ENCODE results near the gene SPINK2.

Gene SPINK2

DNA sequence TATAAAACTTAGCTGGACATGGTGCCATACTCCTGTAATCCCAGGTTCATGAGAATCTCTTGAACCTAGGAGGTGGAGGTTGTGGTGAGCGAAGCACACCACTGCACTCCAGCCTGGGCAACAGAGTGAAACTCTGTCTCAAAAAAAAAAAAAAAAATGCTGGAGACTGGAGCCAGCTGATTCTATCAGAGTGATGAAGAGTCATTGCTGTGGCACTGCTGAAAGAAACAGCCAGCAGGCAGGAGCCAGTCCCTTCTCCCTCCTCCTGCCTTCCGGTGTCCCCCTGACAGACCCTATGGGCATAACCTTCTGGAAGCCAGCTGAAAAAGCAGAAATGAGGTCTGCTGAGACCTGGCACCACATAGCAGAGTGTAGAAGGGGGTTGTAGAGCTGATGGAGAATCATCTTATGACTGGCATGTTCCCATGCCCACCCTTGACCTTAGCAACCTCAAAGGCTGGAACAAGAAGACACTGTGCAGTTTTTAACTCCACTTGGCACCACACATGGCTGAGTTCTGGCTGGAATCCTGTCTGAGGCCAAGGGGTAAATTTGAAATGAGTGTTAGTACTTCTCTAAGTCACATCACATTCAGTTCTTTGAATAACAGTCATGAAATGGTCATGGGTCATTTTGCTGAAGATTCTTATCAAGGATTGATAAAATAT, 2.6 kb upstream of the SPINK2 start:
- H3K9ac ChIP-seq (ENCODE audit: low read depth, low read length) = no peak overlapping the region
- H3K9me3 ChIP-seq (ENCODE audit: control insufficient read depth, insufficient read depth, low read length) = peaks cover 6% of the 10 kb centered on the region; the same call in 1 of the 2 replicates
- H3K36me3 ChIP-seq (ENCODE audit: insufficient read depth, low read length) = no peaks in the 10 kb centered on the region
- H3K4me1 ChIP-seq (ENCODE audit: insufficient read depth, low read length) = no peaks in the 10 kb centered on the region

GRCh38 chr4:56818797-56819196, 2.7 kb downstream of the SPINK2 start:
- no peaks in the 10 kb centered on the region for H3K36me3 ChIP-seq (ENCODE audit: insufficient read depth, low read length)
- H3K9ac ChIP-seq (ENCODE audit: low read depth, low read length) = no peak overlapping the region
- no peaks in the 10 kb centered on the region for H3K9me3 ChIP-seq (ENCODE audit: control insufficient read depth, insufficient read depth, low read length)
- peaks cover 4% of the 10 kb centered on the region; the same call in 1 of the 2 replicates for H3K4me1 ChIP-seq (ENCODE audit: insufficient read depth, low read length)

DNA sequence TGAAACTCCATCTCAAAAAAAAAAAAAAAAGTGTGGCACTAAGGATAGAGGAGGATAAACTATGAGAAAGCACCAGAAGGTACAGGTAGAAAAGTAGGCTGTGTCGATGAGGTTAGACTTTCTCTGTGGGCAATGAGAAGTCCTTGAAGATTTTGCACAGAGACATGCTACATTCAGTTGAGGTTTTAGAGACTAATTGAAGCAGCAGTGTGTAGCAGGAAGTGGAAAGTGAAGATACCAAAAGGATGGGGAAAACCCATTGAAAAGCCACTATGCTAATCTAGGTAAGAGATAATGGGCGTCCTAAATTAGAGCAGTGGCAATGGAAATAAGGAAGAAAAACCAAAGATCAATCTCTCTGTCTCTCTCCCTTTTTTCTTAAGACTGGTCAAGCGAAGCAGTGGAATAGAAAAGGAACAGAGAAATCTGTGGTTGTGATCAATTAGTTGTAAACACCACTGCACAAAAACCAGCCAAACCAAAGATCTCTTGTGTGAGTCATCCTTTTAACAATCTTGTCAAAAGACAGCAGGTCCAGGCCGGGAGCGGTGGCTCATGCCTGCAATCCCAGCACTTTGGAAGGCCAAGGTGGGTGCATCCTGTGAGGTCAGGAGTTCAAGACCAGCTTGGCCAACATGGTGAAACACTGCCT, 3.5 kb downstream of the SPINK2 start:
- Histone ChIP-seq H3K4me1 (ENCODE audit: insufficient read depth, low read length) (peaks cover 4% of the 10 kb centered on the region; the same call in 1 of the 2 replicates), H3K36me3 (ENCODE audit: insufficient read depth, low read length) (no peaks in the 10 kb centered on the region), H3K9me3 (ENCODE audit: control insufficient read depth, insufficient read depth, low read length) (no peaks in the 10 kb centered on the region), H3K9ac (ENCODE audit: low read depth, low read length) (no peak overlapping the region)

GRCh38 chr4:56806666-56807065, 14.8 kb downstream of the SPINK2 start:
- no peaks in the 10 kb centered on the region for H3K9me3 ChIP-seq (ENCODE audit: control insufficient read depth, insufficient read depth, low read length)

DNA sequence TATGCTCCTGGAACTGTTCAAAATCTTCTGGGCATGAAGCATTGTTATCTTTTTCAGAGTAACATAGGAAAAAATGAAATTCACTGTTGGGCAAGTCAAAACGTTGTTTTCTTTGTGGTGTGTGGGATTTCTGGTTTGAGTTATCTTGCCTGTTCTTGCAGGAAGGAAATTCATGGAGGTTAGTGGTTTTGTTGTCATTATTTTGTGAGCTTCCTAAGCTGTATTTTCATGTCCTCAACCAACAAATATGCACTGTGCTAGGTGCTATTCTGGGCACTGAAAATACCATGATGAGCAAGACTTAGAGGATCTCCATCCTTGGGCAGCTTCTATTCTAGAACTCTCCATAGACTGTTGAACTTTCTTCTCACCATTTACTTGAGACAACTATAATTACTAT, 16.9 kb downstream of the SPINK2 start:
- no peaks in the 10 kb centered on the region for H3K4me1 ChIP-seq (ENCODE audit: insufficient read depth, low read length)
- H3K9me3 ChIP-seq (ENCODE audit: control insufficient read depth, insufficient read depth, low read length) = no peaks in the 10 kb centered on the region
- H3K9ac ChIP-seq (ENCODE audit: low read depth, low read length) = no peak overlapping the region
- H3K36me3 ChIP-seq (ENCODE audit: insufficient read depth, low read length) = no peaks in the 10 kb centered on the region

More at GRCh38 chr4:56806666-56807065, 14.8 kb downstream of the SPINK2 start:
- H3K9ac ChIP-seq (ENCODE audit: low read depth, low read length) = no peak overlapping the region
- H3K36me3 ChIP-seq (ENCODE audit: insufficient read depth, low read length) = no peaks in the 10 kb centered on the region
- H3K4me1 ChIP-seq (ENCODE audit: insufficient read depth, low read length) = no peaks in the 10 kb centered on the region

- no peaks in the 10 kb centered on the region for H3K9me3 ChIP-seq (ENCODE audit: control insufficient read depth, insufficient read depth, low read length)
- H3K4me1 ChIP-seq (ENCODE audit: insufficient read depth, low read length) = no peaks in the 10 kb centered on the region
- H3K9ac ChIP-seq (ENCODE audit: low read depth, low read length) = no peak overlapping the region
- no peaks in the 10 kb centered on the region for H3K36me3 ChIP-seq (ENCODE audit: insufficient read depth, low read length)
Observed at GRCh38 chr4:56803471-56803870, 18.0 kb downstream of the SPINK2 start.

- Histone ChIP-seq H3K9me3 (ENCODE audit: control insufficient read depth, insufficient read depth, low read length) (no peaks in the 10 kb centered on the region), H3K36me3 (ENCODE audit: insufficient read depth, low read length) (no peaks in the 10 kb centered on the region), H3K4me1 (ENCODE audit: insufficient read depth, low read length) (no peaks in the 10 kb centered on the region), H3K9ac (ENCODE audit: low read depth, low read length) (peak overlapping the region; percentile 66)
Observed at GRCh38 chr4:56799824-56800756, 21.4 kb downstream of the SPINK2 start.

DNA sequence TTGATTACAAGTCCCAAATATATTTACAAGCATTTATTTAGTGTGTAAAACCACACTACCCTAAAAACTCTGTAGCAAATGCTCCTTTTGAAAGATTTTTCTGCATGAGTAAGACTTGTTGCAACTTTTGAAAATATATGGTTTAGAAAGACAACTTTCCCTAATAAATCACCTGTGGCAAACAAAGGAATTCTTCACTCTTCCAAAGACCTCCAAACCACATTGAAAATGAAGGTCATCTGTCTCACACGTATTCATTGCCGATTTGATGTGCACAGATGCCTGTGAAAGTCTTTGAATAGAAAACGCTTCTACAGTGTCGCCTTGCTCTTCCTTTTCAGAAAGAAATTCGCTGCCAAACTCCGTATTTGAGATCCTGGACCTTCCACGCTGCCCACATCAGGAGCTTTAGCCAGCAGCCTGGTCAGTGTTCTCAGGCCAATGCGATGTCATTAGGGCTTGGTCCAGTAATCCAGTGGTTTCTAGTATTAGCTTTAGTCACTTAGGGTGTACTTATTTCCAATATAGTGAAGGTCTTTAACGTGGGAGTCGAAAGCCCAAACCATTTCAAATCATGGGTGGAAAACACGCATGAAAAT, 22.2 kb downstream of the SPINK2 start:
- Histone ChIP-seq H3K9ac (ENCODE audit: low read depth, low read length) (no peak overlapping the region; the same call in 1 of the 2 replicates), H3K9me3 (ENCODE audit: control insufficient read depth, insufficient read depth, low read length) (no peaks in the 10 kb centered on the region), H3K4me1 (ENCODE audit: insufficient read depth, low read length) (no peaks in the 10 kb centered on the region), H3K36me3 (ENCODE audit: insufficient read depth, low read length) (no peaks in the 10 kb centered on the region)

DNA sequence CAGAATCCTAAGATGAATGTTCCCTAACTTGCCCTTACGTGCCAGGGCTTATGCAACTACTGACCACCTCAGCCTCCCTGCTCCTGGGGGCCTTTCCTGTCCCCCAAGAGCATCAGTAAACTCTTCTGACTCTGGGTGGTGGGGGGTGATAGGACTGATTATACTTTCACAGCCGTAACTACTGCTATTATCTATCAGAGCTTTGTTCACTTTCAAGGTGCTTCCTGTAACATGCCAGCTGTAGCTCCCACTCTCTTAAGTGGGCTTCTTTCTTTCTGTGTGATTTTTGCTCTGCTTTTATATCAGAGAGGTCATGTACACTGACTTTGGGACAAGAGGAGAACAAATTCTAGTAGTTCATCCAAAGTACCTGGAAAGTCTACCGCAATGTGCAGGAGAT, 25.3 kb downstream of the SPINK2 start:
- Histone ChIP-seq H3K9ac (ENCODE audit: low read depth, low read length) (no peak overlapping the region), H3K36me3 (ENCODE audit: insufficient read depth, low read length) (no peaks in the 10 kb centered on the region), H3K4me1 (ENCODE audit: insufficient read depth, low read length) (no peaks in the 10 kb centered on the region), H3K9me3 (ENCODE audit: control insufficient read depth, insufficient read depth, low read length) (no peaks in the 10 kb centered on the region)

GRCh38 chr4:56791316-56791715, 30.2 kb downstream of the SPINK2 start:
- peaks cover 7% of the 10 kb centered on the region for H3K4me1 ChIP-seq (ENCODE audit: insufficient read depth, low read length)
- H3K9me3 ChIP-seq (ENCODE audit: control insufficient read depth, insufficient read depth, low read length) = no peaks in the 10 kb centered on the region
- no peaks in the 10 kb centered on the region for H3K36me3 ChIP-seq (ENCODE audit: insufficient read depth, low read length)
- H3K9ac ChIP-seq (ENCODE audit: low read depth, low read length) = no peak overlapping the region

DNA sequence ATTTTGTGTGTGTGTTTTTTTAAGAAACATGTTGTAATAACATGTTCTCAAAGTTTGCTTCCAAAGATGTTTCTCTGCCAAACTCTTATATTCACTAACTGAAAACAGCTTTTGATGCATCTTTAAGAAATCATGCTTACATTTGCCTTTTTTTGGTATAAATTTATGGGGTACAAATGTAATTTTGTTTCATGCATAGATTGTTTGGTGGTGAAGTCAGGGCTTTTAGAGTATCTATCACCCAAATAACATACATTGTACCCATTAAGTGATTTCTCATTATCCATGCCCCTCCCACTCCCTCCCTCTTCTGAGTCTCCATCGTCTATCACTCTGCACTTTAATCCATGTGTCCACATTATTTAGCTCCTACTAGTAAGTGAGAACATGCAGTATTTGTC, 30.8 kb downstream of the SPINK2 start:
- no peaks in the 10 kb centered on the region for H3K9me3 ChIP-seq (ENCODE audit: control insufficient read depth, insufficient read depth, low read length)
- H3K36me3 ChIP-seq (ENCODE audit: insufficient read depth, low read length) = no peaks in the 10 kb centered on the region
- H3K4me1 ChIP-seq (ENCODE audit: insufficient read depth, low read length) = peaks cover 7% of the 10 kb centered on the region
- no peak overlapping the region for H3K9ac ChIP-seq (ENCODE audit: low read depth, low read length)

DNA sequence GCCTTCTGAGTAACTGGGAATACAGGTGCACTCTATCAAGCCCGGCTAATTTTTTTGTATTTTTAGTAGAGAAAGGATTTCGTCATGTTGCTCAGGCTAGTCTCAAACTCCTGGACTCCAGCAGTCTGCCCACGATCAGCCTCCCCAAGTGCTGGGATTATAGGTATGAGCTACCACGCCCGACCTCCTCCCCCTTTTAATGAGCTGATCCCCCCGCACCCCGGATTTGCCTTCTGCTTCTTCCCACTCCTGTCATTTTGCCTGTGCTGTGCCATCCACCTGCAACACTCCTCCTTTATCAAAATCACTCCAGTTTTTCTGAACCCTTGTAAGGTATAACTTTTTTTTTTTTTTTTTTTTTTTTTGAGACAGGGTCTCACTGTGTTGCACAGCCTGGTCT, 33.4 kb downstream of the SPINK2 start:
- no peaks in the 10 kb centered on the region for H3K36me3 ChIP-seq (ENCODE audit: insufficient read depth, low read length)

DNA sequence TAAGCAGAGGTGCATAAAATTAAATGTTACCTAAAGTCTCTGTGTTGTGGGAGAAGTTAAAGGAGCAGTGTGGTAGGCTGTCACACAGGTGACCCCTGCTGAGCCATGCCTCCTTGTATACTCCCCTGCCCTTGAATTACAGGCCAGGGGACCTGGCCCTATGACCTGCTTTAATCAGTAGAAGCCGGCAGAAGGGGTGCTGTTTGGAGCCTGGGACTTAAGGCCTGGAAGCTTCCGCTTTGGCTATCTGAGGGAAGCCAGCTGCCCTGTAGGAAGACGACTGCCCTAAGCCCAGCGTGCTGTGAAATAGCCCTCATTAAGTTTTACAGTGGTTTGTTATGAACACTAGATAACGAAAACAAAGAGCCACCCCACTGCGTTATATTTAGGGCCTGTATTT, 34.1 kb downstream of the SPINK2 start:
- H3K9ac ChIP-seq (ENCODE audit: low read depth, low read length) = no peak overlapping the region
- peaks cover 7% of the 10 kb centered on the region for H3K4me1 ChIP-seq (ENCODE audit: insufficient read depth, low read length)
- no peaks in the 10 kb centered on the region for H3K36me3 ChIP-seq (ENCODE audit: insufficient read depth, low read length)
- H3K9me3 ChIP-seq (ENCODE audit: control insufficient read depth, insufficient read depth, low read length) = no peaks in the 10 kb centered on the region

More for the DNA sequence above, 33.4 kb downstream of the SPINK2 start:
- Histone ChIP-seq H3K4me1 (ENCODE audit: insufficient read depth, low read length) (peaks cover 7% of the 10 kb centered on the region), H3K9me3 (ENCODE audit: control insufficient read depth, insufficient read depth, low read length) (no peaks in the 10 kb centered on the region), H3K9ac (ENCODE audit: low read depth, low read length) (no peak overlapping the region)

- no peak overlapping the region for H3K9ac ChIP-seq (ENCODE audit: low read depth, low read length)
- H3K36me3 ChIP-seq (ENCODE audit: insufficient read depth, low read length) = no peaks in the 10 kb centered on the region
- no peaks in the 10 kb centered on the region for H3K9me3 ChIP-seq (ENCODE audit: control insufficient read depth, insufficient read depth, low read length)
- peaks cover 7% of the 10 kb centered on the region for H3K4me1 ChIP-seq (ENCODE audit: insufficient read depth, low read length)
Observed at GRCh38 chr4:56786955-56787354, 34.5 kb downstream of the SPINK2 start.
